GM21526 (cell line): ENCODE measurements around the gene RHOT2.

Experiments used
- ATAC-seq: cut with Tn5 transposase; IDR thresholded peaks from one replicate; pipeline ENCODE4 v1.9.1; 2021; ENCODE audit warnings: moderate library complexity; ENCODE audit not compliant: unreplicated experiment, low FRiP score

Gene RHOT2

GRCh38 chr16:631808-632358, 36.0 kb upstream of the RHOT2 start:
- ATAC-seq: no peak

GRCh38 chr16:632486-633335, 35.2 kb upstream of the RHOT2 start:
- ATAC-seq: no peak

- no peak for ATAC-seq
Measured at GRCh38 chr16:633336-634050, 34.4 kb upstream of the RHOT2 start.

- no peak for ATAC-seq
Measured at GRCh38 chr16:634051-634670, 33.8 kb upstream of the RHOT2 start.

- ATAC-seq: no peak
Measured at GRCh38 chr16:634996-635395, 32.9 kb upstream of the RHOT2 start.

- no peak for ATAC-seq
Measured at GRCh38 chr16:635573-636205, 32.2 kb upstream of the RHOT2 start.

- peak; percentile 52 for ATAC-seq
Measured at GRCh38 chr16:636206-637080, 31.5 kb upstream of the RHOT2 start, which contains the start of gene METTL26. Gene METTL26 (minus strand): TSS chr16:636305. CDS start chr16:636290, 15 bp downstream.

- no peak for ATAC-seq
Measured at GRCh38 chr16:637081-638018, 30.6 kb upstream of the RHOT2 start.

GRCh38 chr16:638034-638543, 29.8 kb upstream of the RHOT2 start:
- ATAC-seq: no peak

- no peak for ATAC-seq
Measured at GRCh38 chr16:638836-639235, 29.1 kb upstream of the RHOT2 start.

GRCh38 chr16:640614-641013, 27.3 kb upstream of the RHOT2 start:
- ATAC-seq: no peak

- peak; percentile 27 for ATAC-seq
Measured at GRCh38 chr16:641326-642188, 26.4 kb upstream of the RHOT2 start, which contains the start of gene MCRIP2. Gene MCRIP2 (plus strand): TSS chr16:641828. CDS start chr16:641992, 164 bp downstream.

GRCh38 chr16:642189-643049, 25.5 kb upstream of the RHOT2 start:
- ATAC-seq: peak; percentile 30

- ATAC-seq: no peak
Measured at GRCh38 chr16:643050-643368, 24.9 kb upstream of the RHOT2 start.

- no peak for ATAC-seq
Measured at GRCh38 chr16:644556-644955, 23.4 kb upstream of the RHOT2 start.

GRCh38 chr16:645852-646678, 21.9 kb upstream of the RHOT2 start:
- no peak for ATAC-seq
